Measurements from ENCODE around the gene NIP7.
A peak's percentile ranks its signal among the peaks of the same experiment; 100 is the strongest.

NIP7 gene

DNA sequence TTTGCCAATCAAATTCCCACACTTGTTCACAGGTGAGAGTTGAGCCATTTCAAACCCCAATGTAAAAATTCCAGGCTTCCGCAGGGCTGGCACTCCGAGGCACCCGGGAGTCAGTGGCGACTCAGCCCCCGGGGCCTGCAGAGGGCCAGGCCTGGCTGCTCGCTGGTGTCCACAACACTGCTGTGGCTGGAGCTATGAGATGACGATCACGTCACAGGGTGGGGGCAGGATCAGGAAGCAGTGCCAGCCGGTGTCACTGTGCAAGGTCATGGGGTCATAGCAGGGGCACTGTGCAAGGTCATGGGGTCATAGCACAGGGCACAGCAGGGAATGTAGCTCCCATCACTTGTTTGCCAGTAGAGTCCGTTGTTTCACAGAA, 20.7 kb upstream of the NIP7 start:
- no peak for DNase-seq (ENCODE audit: low spot score)

- DNase-seq (ENCODE audit: low spot score), result no peak
These were observed 20.2 kb upstream of the NIP7 start for GRCh38 chr16:69319381-69319780.

GRCh38 chr16:69319826-69320739, 19.5 kb upstream of the NIP7 start:
- DNase-seq (ENCODE audit: low spot score), result no peak

- DNase-seq (ENCODE audit: low spot score), result no peak
These were observed 18.9 kb upstream of the NIP7 start for GRCh38 chr16:69320740-69321073.

DNA sequence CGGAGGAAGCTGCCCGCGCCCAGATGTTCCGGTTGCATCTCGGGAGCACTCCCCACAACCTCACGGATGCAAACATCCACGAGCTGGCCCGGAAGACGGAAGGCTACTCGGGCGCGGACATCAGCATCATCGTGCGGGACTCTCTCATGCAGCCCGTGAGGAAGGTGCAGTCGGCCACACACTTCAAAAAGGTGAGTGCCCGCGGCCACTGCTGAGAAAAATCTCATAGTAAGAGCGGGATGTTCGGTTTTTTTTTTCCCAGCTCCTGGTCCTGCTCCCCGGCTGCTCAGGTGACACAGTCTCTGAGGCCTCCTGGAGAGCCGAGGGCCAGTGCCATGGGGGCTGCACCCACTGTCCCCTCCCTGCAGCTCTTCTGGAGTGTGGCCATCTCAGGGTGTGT, 18.5 kb upstream of the NIP7 start:
- no peak for DNase-seq (ENCODE audit: low spot score)

DNA sequence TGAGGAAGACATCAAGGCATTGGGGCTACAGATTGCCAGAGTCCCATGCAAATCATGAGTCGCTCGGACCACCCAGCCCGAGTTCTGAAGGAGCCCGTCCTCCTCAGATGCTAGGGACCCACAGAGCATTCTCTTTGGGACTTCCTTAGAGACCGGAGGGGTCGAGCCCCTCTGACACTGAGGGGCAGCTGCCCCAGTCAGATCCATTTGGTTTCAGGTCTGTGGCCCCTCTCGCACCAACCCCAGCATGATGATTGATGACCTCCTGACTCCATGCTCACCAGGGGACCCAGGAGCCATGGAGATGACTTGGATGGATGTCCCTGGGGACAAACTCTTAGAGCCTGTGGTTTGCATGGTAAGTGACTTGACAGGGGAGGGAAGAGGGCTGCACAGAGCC, 17.2 kb upstream of the NIP7 start:
- DNase-seq (ENCODE audit: low spot score), result no peak

DNA sequence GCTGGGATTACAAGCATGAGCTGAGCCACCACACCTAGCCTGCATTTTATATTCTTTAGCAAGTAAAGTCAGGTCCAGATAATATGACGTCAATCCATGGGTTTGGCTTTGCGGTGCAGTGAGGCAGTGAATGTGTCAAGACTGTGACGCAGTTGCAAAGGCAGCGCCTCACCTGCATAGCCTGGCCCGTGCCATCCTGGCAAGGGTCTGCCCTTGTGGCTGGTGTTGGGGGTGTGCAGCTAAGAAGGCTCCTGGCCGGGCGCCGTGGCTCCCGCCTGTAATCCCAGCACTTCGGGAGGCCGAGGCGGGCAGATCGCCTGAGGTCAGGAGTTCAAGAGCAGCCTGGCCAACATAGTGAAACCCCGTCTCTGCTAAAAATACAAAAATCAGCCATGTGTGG, 16.2 kb upstream of the NIP7 start:
- DNase-seq (ENCODE audit: low spot score), result no peak

- DNase-seq (ENCODE audit: low spot score), result no peak
These were observed 15.5 kb upstream of the NIP7 start for GRCh38 chr16:69324013-69324531.

GRCh38 chr16:69324585-69325253, 14.9 kb upstream of the NIP7 start:
- DNase-seq (ENCODE audit: low spot score), result no peak

GRCh38 chr16:69325784-69326171, 13.8 kb upstream of the NIP7 start:
- DNase-seq (ENCODE audit: low spot score), result no peak

- no peak for DNase-seq (ENCODE audit: low spot score)
These were observed 13.2 kb upstream of the NIP7 start for GRCh38 chr16:69326172-69326873.

- no peak for DNase-seq (ENCODE audit: low spot score)
These were observed 11.8 kb upstream of the NIP7 start for GRCh38 chr16:69327585-69328310.

DNA sequence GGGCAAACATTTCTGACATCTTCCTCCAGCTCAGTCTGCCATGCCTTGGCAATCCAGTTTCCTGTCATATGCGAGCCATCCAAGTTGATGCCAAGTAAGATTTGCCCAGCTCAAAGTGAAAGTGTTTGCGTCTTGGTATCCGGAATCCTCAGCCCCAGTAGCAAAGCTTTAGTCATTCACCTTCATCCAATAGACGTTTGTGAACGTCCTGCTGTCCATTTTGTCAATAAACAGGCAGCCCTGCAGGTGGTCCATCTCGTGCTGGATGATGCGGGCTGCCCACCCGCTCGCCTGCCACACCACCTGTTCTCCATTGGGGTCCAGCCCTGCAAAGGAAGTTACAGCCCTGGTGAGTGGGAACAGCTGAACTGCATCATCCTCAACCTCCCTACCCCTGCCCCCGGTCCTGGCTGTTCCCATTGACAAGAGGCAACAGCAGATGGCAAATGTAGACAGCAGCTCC, 10.7 kb upstream of the NIP7 start:
- DNase-seq (ENCODE audit: low spot score), result no peak

GRCh38 chr16:69329369-69330285, 9.9 kb upstream of the NIP7 start:
- peak; percentile 43 for DNase-seq (ENCODE audit: low spot score)

GRCh38 chr16:69330286-69331109, 9.1 kb upstream of the NIP7 start, which contains the start of gene PDF:
PDF (minus strand) TSS chr16:69330588; CDS start chr16:69330570, 18 bp downstream.
- DNase-seq (ENCODE audit: low spot score), result peak; percentile 82

DNA sequence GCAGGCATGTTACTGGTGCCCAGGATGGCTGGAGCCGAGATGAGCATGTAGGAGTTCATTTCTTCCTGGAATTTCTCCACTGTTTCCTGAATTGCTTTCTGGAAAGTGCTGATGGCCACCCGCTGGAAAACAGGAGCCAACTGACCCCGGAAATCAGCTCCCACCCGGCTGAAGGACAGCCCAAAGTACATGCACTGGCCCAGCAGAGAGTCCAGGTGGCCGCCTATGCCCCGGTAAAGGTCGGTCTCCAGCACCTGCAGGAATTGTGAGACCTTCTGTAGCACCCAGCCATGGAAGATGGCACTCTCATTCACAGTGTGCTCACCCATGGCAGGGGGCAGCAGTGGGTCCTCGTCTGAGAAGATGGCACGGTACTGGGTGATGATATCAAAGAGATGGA, 4.9 kb upstream of the NIP7 start:
- no peak for DNase-seq (ENCODE audit: low spot score)

GRCh38 chr16:69338557-69339288, 849 bp upstream of the NIP7 start:
- no peak for DNase-seq (ENCODE audit: low spot score)

DNA sequence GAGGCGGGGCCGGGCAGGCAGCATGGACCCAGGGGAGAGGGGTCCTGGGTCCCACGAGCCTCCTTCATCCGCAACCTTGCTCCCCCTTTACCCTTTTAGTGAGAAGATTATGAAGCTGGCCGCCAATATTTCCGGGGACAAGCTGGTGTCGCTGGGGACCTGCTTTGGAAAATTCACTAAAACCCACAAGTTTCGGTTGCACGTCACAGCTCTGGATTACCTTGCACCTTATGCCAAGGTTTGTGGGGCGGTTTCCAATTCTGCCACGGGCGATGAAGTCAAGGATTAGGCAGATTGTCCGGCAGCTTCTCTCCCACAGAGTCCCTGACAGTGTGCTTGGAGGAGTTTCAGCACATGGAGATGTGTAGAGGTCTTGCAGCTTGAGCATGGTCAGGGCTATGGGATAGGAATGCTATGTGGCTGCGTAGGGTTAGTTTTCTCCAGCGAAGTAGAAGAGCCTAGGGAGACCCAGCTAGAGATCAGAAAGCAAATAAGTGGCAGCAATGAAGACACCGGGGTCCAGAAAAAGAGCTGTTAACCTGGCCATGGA, 598 bp downstream of the NIP7 start:
- no peak for DNase-seq (ENCODE audit: low spot score)

DNA sequence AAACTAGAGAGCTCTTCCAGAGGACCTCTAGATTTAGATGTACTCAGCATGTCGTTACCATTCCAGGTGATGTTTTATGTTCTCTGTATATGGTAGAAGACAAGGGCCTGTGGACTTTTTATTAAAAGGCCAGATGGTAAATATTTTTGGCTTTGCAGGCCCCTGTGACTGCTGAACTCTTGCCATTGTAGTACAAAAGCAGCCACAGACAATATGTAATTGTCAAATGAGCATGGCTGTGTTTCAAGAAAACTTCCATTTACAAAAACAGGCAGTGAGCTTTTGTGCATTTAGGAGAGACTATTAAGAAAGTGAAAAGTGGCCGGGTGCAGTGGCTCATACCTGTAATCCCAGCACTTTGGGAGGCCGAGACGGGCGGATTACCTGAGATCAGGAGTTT, 4.6 kb downstream of the NIP7 start:
- DNase-seq (ENCODE audit: low spot score), result no peak
